SH-SY5Y (cell line): ENCODE data around the gene RRP8.

Experiments used
- GATA2 ChIP-seq: IDR thresholded peaks from 2 replicates; pipeline ENCODE4 v1.6.1; 2011; ENCODE audit warnings: mild to moderate bottlenecking, low read depth, low read length
- GATA3 ChIP-seq: IDR thresholded peaks from 2 replicates; pipeline ENCODE4 v1.6.1; 2011; ENCODE audit warnings: low read depth, mild to moderate bottlenecking, low read length, moderate library complexity

DNA sequence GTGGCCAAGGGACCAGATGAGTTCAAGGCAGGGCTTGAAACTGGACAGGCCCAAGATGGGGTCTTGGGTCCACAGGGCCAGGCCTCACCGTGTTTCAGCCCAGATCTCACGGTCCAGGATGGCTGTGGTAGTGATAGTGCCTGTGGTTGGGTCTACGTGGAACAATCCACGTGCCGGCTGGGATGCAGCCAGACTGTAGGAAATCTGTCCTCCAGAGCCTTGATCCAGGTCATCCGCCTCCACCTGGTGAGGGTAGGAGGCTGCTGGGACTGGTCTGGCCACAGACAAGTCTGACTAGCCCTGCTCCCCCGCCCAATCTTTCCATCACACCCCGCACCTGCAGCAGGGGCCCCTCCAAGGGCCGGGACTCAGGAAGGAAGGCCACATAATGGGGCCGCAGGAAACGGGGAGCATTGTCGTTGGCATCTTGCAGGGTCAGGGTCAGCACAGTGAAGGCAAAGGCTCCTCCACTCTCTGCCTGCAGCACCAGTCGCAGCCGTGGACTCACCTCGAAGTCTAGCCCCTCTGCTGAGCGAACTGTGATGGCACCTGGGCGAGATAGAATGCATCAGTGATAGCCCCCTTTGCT is 22.5 kb upstream of the RRP8 start:
- TF ChIP-seq GATA3, result no peak
- no peak for TF ChIP-seq GATA2
